ENCODE data around the gene TRIM17. TPM values are rescaled to one million over a fixed set of nuclear protein-coding genes. Genes with fewer than 3 reads are reported as not detected.
A peak's percentile ranks its signal among the peaks of the same experiment; 100 is the strongest.

Gene TRIM17
- total RNA-seq, 1 donor = under 0.01 TPM

- no peaks in the 10 kb centered on the region for H3K79me2 ChIP-seq (ENCODE audit: insufficient read depth, low read length)
- no peaks in the 10 kb centered on the region for H3K9me3 ChIP-seq (ENCODE audit: low read depth, low read length)
- H4K20me1 ChIP-seq (ENCODE audit: insufficient read depth, low read length) = no peaks in the 10 kb centered on the region
- no peaks in the 10 kb centered on the region for H3K36me3 ChIP-seq (ENCODE audit: insufficient read depth, low read length)
- H3K27me3 ChIP-seq (ENCODE audit: insufficient read depth, low read length) = peaks cover 35% of the 10 kb centered on the region
- H3K4me1 ChIP-seq (ENCODE audit: insufficient read depth, low read length) = peaks cover 6% of the 10 kb centered on the region
- no peak overlapping the region for H3K27ac ChIP-seq (ENCODE audit: low read depth, low read length)
- H3K4me3 ChIP-seq (ENCODE audit: insufficient read depth, low read length) = no peak overlapping the region
- no peak for TF ChIP-seq CTCF (IDR thresholded peaks at IDR 0.05; ENCODE audit: extremely low read depth, low read depth, low read length)
- H2AFZ ChIP-seq (ENCODE audit: low read length) = no peak overlapping the region
- no peak for DNase-seq (ENCODE audit: insufficient read length, low spot score, missing footprints)
- no peak overlapping the region for H3K4me2 ChIP-seq (ENCODE audit: insufficient read depth, low read length)
Measured at GRCh38 chr1:228446852-228447251, 30.2 kb upstream of the TRIM17 start.

GRCh38 chr1:228445843-228446650 is 29.4 kb upstream of the TRIM17 start:
- Histone ChIP-seq H3K9me3 (ENCODE audit: low read depth, low read length) (no peaks in the 10 kb centered on the region), H3K4me3 (ENCODE audit: insufficient read depth, low read length) (peak overlapping the region; percentile 70), H3K79me2 (ENCODE audit: insufficient read depth, low read length) (no peaks in the 10 kb centered on the region), H3K27ac (ENCODE audit: low read depth, low read length) (no peak overlapping the region), H3K36me3 (ENCODE audit: insufficient read depth, low read length) (no peaks in the 10 kb centered on the region), H3K4me2 (ENCODE audit: insufficient read depth, low read length) (peak overlapping the region; percentile 72), H3K4me1 (ENCODE audit: insufficient read depth, low read length) (peaks cover 6% of the 10 kb centered on the region), H2AFZ (ENCODE audit: low read length) (peak overlapping the region; percentile 69), H4K20me1 (ENCODE audit: insufficient read depth, low read length) (no peaks in the 10 kb centered on the region), H3K27me3 (ENCODE audit: insufficient read depth, low read length) (peaks cover 38% of the 10 kb centered on the region)
- TF ChIP-seq CTCF (IDR thresholded peaks at IDR 0.05; ENCODE audit: extremely low read depth, low read depth, low read length) = no peak
- peak; percentile 98 for DNase-seq (ENCODE audit: insufficient read length, low spot score, missing footprints)

GRCh38 chr1:228445490-228445842 is 28.8 kb upstream of the TRIM17 start:
- no peak for DNase-seq (ENCODE audit: insufficient read length, low spot score, missing footprints)
- Histone ChIP-seq H3K4me2 (ENCODE audit: insufficient read depth, low read length) (peak overlapping the region; percentile 72), H3K27me3 (ENCODE audit: insufficient read depth, low read length) (peaks cover 38% of the 10 kb centered on the region), H2AFZ (ENCODE audit: low read length) (peak overlapping the region; percentile 69), H3K4me3 (ENCODE audit: insufficient read depth, low read length) (peak overlapping the region; percentile 70), H3K27ac (ENCODE audit: low read depth, low read length) (no peak overlapping the region), H3K9me3 (ENCODE audit: low read depth, low read length) (no peaks in the 10 kb centered on the region), H4K20me1 (ENCODE audit: insufficient read depth, low read length) (no peaks in the 10 kb centered on the region), H3K4me1 (ENCODE audit: insufficient read depth, low read length) (peaks cover 6% of the 10 kb centered on the region), H3K79me2 (ENCODE audit: insufficient read depth, low read length) (no peaks in the 10 kb centered on the region), H3K36me3 (ENCODE audit: insufficient read depth, low read length) (no peaks in the 10 kb centered on the region)
- no peak for TF ChIP-seq CTCF (IDR thresholded peaks at IDR 0.05; ENCODE audit: extremely low read depth, low read depth, low read length)

- no peak overlapping the region for H2AFZ ChIP-seq (ENCODE audit: low read length)
- no peaks in the 10 kb centered on the region for H3K79me2 ChIP-seq (ENCODE audit: insufficient read depth, low read length)
- no peak overlapping the region for H3K4me3 ChIP-seq (ENCODE audit: insufficient read depth, low read length)
- DNase-seq (ENCODE audit: insufficient read length, low spot score, missing footprints) = no peak
- no peaks in the 10 kb centered on the region for H4K20me1 ChIP-seq (ENCODE audit: insufficient read depth, low read length)
- no peaks in the 10 kb centered on the region for H3K36me3 ChIP-seq (ENCODE audit: insufficient read depth, low read length)
- H3K27me3 ChIP-seq (ENCODE audit: insufficient read depth, low read length) = peaks cover 38% of the 10 kb centered on the region
- no peak overlapping the region for H3K27ac ChIP-seq (ENCODE audit: low read depth, low read length)
- H3K9me3 ChIP-seq (ENCODE audit: low read depth, low read length) = no peaks in the 10 kb centered on the region
- H3K4me2 ChIP-seq (ENCODE audit: insufficient read depth, low read length) = no peak overlapping the region
- TF ChIP-seq CTCF (IDR thresholded peaks at IDR 0.05; ENCODE audit: extremely low read depth, low read depth, low read length) = no peak
- H3K4me1 ChIP-seq (ENCODE audit: insufficient read depth, low read length) = peaks cover 6% of the 10 kb centered on the region
Measured at GRCh38 chr1:228443395-228443794, 26.7 kb upstream of the TRIM17 start.
